HG02885 (cell line): Measurements from ENCODE around the gene MED22.
"Not testable (repeated sequence)": the region's sequence is repeated elsewhere in the genome, so short reads cannot be mapped to it uniquely, and the experiment has no call there.

Experiments
- ATAC-seq: cut with Tn5 transposase; IDR thresholded peaks from one replicate; pipeline ENCODE4 v1.9.1; 2021; ENCODE audit warnings: mild to moderate bottlenecking; ENCODE audit not compliant: unreplicated experiment, poor library complexity

MED22 gene

DNA sequence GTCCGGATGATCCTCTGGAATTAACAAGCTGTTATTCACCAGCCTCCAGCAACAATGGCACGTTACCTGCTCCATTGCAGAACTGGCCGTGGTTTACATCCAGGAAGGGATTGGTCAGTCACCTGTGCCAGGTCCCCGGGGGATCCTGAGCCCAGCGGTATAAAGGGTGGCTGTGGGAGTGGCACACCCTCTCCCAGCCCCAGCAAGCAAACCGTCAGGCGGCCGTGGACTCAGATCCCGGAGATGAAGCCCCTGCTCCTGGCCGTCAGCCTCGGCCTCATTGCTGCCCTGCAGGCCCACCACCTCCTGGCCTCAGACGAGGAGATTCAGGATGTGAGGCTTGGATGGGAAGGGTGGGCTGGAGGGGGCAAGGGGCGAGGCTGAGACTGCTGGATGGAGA is 30.4 kb downstream of the MED22 start:
- not testable (repeated sequence) for ATAC-seq

DNA sequence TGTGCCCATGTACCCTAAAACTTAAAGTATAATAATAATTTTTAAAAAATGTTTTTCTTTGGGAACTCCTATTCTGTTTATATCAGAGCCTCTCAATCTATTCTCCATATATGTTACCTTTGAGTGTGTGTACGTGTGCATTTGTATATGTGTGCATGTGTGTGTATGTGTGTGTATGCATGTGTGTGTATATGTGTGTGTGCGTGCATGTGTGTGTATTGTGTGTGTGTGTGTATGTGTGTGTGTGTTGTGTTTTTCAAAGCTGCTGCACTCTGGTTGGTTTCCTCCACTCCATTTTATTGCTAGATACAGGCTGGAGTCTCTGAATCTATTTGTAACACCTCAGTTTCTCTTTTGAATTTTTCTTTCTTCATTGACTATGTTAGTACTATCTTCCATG is 31.9 kb downstream of the MED22 start:
- no peak for ATAC-seq

DNA sequence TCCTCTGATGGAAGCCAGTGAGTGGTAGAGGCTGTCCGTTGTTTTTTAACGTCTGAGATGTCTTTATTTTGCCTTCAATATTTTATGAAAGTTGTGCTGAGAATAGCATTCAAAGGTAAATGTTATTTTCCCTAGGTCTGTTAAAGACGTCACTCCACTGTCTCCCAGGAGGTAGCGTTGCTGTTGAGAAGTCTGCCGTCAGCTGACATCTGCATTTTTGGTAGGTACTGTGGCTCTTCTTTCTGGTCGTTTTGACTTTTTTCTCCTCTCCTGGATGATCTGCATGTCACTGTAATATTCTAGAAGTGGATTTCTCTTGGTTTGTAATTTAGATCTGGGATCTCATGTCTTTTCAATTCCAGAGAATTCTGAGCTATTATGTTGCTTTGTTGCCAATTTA is 38.3 kb downstream of the MED22 start:
- ATAC-seq = no peak

GRCh38 chr9:133307301-133307700 is 40.6 kb downstream of the MED22 start:
- no peak for ATAC-seq

DNA sequence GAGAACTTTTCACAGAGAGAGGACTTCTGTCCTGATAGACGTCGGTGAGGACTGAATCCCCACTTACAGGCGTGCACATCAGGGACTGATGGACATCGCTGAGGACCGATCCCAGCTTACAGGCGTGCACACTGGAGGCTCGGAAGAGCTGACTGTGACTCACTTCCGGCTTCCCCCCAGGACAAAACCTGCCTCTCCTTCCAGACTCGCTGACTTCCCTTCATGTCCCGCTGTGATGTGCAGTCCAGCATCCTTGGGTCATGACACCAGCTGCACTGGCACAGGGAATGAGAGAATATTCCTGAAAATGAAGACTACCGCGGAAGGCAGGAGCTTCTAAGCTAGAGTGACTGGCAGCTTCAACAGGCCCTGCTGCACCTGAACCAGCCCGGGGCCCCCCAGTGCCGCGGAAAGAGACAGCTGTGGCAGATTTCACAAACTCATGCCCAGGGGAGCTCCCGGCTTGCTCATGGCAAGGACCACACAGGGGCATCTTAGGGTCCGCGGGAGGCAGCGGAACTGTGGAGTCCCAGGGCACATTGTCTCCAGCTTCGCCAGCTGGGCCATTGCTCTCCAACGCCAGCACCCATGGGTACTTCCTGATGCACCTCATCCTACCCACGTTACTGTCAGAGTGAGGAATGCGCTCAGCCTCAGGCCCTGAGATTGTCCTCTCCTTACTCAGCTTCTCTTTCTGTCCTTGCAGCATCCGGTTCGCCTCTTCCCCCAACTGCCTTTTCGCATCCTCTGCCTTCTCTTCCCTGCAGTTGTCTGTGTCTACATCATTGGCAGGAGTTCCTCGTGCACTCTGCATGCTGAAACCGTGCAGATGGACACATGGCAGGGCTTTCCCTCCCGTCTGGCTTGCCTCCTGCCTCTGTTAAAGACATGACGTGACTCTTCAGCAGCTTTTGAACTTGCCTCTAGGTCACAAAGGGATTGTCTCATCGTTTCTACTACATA is 41.4 kb downstream of the MED22 start:
- ATAC-seq = no peak

DNA sequence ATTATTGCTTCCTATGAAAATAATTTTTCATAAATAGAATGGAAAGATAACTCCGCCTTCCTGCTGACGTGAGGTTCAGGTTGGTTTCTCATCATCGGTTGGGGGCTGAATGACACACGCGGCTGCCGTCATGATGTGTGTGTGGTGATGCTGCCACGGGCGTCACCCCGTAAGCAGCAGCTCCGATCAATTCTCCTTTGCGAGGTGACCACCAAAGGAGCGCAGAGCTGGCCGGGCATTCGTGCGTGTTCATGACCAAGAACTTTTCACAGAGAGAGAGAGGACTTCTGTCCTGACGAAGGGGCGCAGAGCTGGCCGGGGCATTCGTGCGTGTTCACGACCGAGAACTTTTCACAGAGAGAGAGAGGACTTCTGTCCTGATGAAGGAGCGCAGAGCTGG is 42.2 kb downstream of the MED22 start:
- no peak for ATAC-seq

DNA sequence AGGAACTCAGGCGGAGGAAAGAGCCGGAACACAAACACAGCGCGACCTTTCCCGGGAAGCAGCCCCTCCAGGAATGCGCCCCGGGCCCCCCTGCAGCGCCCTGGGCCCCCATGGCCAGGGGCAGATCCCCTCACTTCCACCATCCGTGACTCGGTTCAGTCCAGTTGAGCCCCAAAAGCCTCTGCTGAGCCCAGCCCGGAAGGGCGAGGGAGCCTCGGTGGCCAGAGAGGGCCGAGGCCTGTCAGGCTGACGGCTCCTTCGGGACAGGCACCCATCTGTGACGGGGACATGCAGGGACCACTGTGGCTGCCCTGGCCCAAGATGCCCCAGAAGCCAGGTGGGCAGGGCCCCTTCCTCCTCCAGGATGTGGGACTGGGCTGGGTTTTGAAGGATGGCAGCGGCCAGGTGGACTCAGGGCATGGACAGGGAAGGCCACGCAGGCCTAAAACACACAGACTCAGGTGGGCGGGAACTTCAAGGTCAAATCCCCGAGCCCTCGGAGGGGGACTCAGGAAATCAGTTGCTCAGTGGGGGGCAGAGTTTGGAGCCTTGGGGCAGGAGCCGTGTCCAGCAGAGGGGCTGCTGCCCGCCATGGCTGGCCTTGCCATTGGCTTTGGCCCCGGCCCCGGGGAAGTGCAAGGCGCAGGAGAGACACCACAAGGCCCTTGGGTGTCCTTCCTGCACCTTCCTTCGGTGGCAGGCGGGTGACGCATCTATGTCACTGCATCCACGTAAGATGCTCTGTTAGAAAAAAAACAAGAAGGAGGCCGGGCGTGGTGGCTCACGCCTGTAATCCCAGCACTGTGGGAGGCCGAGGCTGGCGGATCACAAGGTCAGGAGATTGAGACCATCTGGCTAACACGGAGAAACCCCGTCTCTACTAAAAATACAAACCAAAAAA is 43.2 kb downstream of the MED22 start:
- no peak for ATAC-seq

- ATAC-seq = no peak
Measured at GRCh38 chr9:133304158-133304470, 43.8 kb downstream of the MED22 start.

DNA sequence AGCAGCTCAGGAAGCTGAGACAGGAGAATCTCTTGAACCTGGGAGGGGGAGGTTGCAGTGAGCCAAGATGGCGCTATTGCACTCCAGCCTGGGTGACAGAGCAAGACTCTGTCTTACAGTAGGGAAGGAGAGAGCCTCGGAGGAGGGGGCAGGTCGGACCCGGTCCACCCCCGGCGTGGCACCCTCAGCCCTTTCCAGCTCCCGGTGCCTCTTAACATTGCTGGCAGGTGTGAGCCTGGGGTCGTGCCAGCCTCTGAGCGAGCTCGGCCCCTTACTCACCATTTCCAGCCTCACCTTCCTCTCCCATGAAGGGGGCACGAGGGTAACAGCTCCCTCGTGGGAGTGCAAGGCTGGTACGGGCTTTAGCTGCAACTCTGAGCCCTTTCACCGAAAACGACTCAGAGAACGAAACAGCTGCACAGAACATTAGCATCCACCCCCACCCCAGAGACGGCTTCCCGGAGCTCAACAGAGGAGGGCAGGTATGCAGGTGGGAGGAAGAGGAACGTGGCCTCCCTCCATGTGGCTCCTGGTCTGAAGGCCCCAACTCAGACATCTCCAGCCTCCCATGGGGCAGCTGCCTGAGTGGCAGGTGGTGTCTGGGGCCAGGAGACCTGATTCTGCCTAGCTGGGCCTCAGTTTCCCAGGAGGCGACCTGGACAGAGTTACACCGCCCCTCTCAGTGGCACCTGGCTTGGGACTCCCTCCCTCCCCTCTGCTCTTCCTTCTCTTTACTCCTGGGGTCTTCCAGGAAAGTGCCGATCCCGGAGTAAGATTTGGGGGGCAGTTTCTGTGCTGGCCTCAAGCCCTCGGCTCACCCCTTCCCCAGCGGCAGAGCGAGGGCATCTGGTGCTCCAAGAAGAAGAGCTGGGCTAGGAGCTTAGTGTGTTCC is 44.4 kb downstream of the MED22 start:
- no peak for ATAC-seq

DNA sequence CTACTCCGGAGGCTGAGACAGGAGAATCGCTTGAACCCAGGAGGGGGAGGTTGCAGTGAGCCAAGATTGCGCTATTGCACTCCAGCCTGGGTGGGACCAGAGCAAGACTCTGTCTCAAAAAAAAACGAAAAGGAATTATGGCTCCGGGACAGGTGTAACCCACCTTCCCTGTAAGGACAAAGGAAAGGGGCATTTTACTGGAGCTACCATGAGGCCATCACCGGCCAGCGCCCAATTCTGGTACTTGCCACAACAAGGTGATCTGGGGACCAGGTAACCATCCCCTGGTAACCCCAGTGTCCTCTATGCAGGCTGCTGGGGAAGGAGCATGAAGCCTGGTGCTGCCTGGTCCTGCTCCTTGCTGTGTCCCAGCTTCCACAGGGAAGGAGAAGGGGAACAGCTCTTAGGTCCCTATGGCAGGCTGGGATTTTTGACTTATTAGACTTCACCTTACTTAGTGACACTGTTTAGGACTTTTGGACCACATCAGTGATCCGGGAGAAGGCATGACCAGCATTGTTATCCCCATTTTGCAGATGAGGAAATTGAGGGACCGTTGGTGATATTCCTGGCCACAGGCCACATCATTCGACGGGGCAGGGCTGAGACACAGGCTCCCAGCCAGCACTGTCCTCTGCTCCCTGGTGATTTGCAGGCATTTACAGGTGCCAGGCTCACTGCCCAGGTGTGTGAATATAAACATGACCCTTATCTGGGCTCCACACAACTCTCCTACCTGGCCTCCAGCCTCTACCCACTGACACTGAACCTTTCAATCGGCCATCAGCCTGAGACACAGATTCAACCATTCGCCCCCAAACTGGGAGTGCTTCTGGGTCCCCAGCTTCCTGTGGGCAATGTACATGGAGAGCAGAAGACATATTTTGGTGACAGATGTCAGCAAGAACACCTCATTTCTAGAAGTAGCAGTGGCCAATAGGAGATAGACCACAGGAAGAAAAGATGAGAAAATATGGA is 46.4 kb downstream of the MED22 start:
- ATAC-seq = no peak

DNA sequence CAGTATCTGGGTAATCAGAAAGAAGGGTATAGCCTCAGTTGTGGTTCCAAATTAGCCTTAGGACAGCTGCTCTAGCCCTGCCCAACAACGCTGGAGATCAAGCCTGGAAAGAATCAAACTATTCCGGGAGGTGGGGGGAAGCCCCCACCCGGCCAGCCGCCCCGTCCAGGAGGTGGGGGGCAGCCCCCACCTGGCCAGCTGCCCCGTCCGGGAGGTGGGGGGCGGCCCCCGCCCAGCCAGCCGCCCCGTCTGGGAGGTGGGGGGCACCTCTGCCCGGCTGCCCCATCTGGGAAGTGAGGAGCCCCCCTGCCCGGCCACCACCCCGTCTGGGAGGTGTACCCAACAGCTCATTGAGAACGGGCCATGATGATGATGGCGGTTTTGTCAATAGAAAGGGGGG is 47.9 kb downstream of the MED22 start:
- ATAC-seq = not testable (repeated sequence)

GRCh38 chr9:133294257-133294656 is 53.7 kb downstream of the MED22 start:
- ATAC-seq = no peak

DNA sequence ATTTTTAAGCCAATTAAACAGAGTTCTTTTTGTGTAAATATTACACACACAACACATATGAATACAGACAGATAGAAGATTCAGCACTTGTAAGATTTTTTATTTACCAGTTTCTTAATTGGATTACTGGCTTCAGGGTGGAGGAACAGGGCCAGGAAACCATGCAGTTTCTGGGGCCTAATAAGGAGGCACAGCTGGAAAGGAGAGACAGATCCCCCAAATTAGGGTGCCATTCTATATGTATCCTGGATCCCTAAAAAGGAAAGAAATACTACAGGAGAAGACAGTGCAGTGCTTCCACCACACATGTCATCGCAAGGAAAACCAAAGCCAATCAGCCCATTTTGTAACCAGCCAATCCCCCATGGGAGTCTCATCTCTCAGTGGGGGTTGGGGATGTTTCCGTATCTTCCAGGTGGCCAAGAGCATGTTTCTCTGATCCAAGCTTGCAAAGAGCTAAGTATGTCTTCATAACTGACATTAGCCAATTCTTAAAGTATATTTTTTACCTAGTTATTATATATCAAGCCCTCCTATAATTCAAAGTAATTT is 57.1 kb downstream of the MED22 start:
- no peak for ATAC-seq
